ENCODE measurements around the gene APPL2. TPM values are rescaled to one million over a fixed set of nuclear protein-coding genes. Genes with fewer than 3 reads are reported as not detected.

Gene APPL2
- total RNA-seq, 6 experiments from 2014 or later: 10.2 to 23.2 (median 16.5) TPM

DNA sequence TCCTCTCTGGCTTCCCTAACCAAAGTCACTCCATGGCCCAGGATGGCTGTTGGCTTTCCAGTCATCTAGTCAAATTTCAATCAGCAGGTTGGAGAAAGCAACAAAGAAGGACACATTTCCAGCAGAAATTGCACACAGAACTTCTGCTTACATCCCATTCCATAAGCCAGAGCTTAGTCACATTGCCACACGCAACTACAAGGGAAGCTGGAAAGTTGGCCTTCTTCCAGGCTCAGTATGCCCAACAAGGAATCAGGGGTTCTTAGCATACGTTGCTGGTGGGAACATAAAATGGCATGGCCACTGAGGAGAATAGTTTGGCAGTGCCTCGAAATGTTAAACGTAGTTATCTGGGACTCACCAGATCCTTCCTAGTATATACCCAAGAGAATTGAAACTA lies 9.3 kb upstream of the APPL2 start:
- H3K4me3 ChIP-seq: no peak overlapping the region
- H3K27me3 ChIP-seq: no peaks in the 10 kb centered on the region
- no peaks in the 10 kb centered on the region for H3K4me1 ChIP-seq
- H3K9me3 ChIP-seq: no peaks in the 10 kb centered on the region
- no peak overlapping the region for H3K27ac ChIP-seq
- no peak for DNase-seq
- 83% methylated on average over 4 of the region's 4 CpGs for WGBS (ENCODE audit: insufficient coverage, low coverage, low lambda C conversion rate, missing lambda C conversion rate)
- intact Hi-C loops (cut with DNase I): no loop called here
- no peaks in the 10 kb centered on the region for H3K36me3 ChIP-seq
- no peak for TF ChIP-seq POLR2A (IDR thresholded peaks at IDR 0.05)
- TF ChIP-seq, protein P1, sequence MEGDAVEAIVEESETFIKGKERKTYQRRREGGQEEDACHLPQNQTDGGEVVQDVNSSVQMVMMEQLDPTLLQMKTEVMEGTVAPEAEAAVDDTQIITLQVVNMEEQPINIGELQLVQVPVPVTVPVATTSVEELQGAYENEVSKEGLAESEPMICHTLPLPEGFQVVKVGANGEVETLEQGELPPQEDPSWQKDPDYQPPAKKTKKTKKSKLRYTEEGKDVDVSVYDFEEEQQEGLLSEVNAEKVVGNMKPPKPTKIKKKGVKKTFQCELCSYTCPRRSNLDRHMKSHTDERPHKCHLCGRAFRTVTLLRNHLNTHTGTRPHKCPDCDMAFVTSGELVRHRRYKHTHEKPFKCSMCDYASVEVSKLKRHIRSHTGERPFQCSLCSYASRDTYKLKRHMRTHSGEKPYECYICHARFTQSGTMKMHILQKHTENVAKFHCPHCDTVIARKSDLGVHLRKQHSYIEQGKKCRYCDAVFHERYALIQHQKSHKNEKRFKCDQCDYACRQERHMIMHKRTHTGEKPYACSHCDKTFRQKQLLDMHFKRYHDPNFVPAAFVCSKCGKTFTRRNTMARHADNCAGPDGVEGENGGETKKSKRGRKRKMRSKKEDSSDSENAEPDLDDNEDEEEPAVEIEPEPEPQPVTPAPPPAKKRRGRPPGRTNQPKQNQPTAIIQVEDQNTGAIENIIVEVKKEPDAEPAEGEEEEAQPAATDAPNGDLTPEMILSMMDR (IDR thresholded peaks at IDR 0.05): no peak
- no peak for ATAC-seq

DNA sequence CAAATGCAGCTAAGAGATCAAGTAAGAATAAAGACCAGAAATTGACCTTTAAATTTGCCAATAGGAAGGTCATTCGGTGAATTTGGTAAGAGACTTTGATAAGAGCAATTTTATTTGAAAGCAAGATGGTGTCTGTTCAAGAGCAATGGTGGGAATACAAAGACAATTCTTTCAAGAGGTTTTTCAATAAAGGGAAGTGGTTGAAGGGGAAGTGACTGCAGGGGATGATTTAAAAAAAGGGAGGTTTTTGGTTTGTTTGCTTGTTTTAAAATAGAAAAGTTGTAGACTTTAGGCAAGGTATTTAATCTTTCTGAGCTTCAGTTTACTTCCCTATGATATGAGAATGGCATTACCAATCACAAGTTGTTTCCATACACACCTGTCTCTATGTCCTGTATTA lies 4.3 kb upstream of the APPL2 start:
- H3K4me3 ChIP-seq: no peak overlapping the region
- no peaks in the 10 kb centered on the region for H3K36me3 ChIP-seq
- 52% methylated on average over 1 of the region's 1 CpG for WGBS (ENCODE audit: insufficient coverage, low coverage, low lambda C conversion rate, missing lambda C conversion rate)
- H3K4me1 ChIP-seq: peaks cover 0 to 8% (median 0%) of the 10 kb centered on the region in 4 donors
- H3K9me3 ChIP-seq: no peaks in the 10 kb centered on the region
- H3K27ac ChIP-seq: no peak overlapping the region
- ATAC-seq (no peak), DNase-seq (no peak)
- intact Hi-C loops (cut with DNase I): no loop called here
- TF ChIP-seq, protein P1 (IDR thresholded peaks at IDR 0.05): no peak
- no peak for TF ChIP-seq POLR2A (IDR thresholded peaks at IDR 0.05)
- H3K27me3 ChIP-seq: no peaks in the 10 kb centered on the region

DNA sequence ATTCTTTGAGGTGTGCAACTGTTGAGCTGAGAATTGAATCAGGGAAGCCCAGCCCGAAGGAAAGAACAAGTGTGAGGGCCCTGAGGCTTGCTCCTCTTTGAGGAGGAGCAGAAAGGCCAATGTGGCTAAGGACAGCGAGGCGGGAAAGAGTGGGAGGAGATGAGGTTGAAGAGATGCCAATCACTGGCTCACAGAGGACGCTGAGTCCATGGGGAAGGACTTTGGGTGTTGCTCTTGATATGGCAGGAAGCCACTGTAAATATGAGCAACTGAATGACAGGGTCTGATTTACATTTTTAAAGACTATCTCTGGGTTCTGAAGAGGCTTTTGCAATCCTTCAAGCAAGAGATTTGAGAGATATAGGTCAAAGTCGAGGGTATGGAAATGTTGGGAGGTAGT lies 3.3 kb upstream of the APPL2 start:
- no peak overlapping the region for H3K4me3 ChIP-seq
- DNase-seq (no peak), ATAC-seq (peak in 2 of 4 donors; percentile 19 to 45)
- no peaks in the 10 kb centered on the region for H3K9me3 ChIP-seq
- no peak for TF ChIP-seq POLR2A (IDR thresholded peaks at IDR 0.05)
- TF ChIP-seq, protein P1 (IDR thresholded peaks at IDR 0.05): no peak
- intact Hi-C loops (cut with DNase I): no loop called here
- peaks cover 0 to 17% (median 2%) of the 10 kb centered on the region in 4 donors for H3K4me1 ChIP-seq
- 33% methylated on average over 5 of the region's 5 CpGs for WGBS (ENCODE audit: insufficient coverage, low coverage, low lambda C conversion rate, missing lambda C conversion rate)
- H3K36me3 ChIP-seq: no peaks in the 10 kb centered on the region
- H3K27me3 ChIP-seq: no peaks in the 10 kb centered on the region
- no peak overlapping the region for H3K27ac ChIP-seq

DNA sequence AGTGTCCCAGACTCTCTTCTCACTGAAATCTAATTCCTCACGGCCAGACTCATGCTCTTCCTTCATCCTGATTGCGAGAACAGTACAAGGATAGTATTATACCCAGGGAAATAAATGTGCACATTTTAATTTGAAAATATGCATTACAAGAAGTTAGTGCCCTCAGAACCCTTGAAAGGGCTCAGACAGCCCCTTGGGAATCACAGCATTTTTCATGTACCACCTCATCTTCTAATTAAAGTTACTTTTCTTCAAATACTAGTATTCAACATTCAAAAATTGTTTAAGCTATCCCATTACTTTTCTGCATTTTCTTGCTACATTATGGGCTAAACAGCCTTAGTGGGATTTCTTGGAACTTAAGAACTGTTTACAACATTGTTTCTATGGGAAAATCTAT lies 1.7 kb upstream of the APPL2 start:
- TF ChIP-seq, protein P1 (IDR thresholded peaks at IDR 0.05): no peak
- TF ChIP-seq POLR2A (IDR thresholded peaks at IDR 0.05): no peak
- Histone ChIP-seq H3K27me3 (no peaks in the 10 kb centered on the region), H3K4me3 (no peak overlapping the region), H3K27ac (no peak overlapping the region), H3K4me1 (peaks cover 0 to 33% (median 10%) of the 10 kb centered on the region in 4 donors), H3K9me3 (no peaks in the 10 kb centered on the region), H3K36me3 (no peaks in the 10 kb centered on the region)
- ATAC-seq: no peak
- WGBS (ENCODE audit: insufficient coverage, low coverage, low lambda C conversion rate, missing lambda C conversion rate): 92% methylated on average over 2 of the region's 2 CpGs
- DNase-seq: no peak
- intact Hi-C loops (cut with DNase I): no loop called here

DNA sequence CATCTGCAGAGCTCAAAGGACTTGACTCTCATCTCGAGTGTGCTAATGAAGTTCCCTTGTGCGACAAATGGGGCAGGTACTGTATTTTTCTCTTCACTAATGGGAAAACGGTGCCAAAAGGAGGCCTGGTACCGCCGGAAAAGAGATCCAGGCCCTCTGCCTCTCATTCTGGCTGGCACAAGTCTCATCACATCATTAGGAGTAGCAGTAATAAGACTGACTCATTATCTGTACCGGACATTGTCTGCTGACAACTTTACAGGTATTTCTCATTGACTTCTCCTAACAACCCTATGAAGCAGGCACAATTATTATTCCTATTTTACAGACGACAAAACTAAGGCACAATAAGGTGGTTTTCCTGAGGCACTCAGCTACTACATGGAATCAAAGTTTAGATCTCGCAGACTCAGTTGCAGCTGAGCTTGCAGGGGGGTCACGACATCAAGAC lies 668 bp downstream of the APPL2 start:
- peak overlapping the region; percentile 88 to 96 (median 95) for H3K27ac ChIP-seq
- ATAC-seq: peak in 2 of 4 donors; percentile 7 to 27
- H3K27me3 ChIP-seq: no peaks in the 10 kb centered on the region
- intact Hi-C loops (cut with DNase I): no loop called here
- no peaks in the 10 kb centered on the region for H3K9me3 ChIP-seq
- WGBS (ENCODE audit: insufficient coverage, low coverage, low lambda C conversion rate, missing lambda C conversion rate): 1% methylated on average over 9 of the region's 9 CpGs
- peaks cover 0 to 35% (median 10%) of the 10 kb centered on the region in 4 donors for H3K4me1 ChIP-seq
- TF ChIP-seq, protein P1 (IDR thresholded peaks at IDR 0.05): no peak
- TF ChIP-seq POLR2A (IDR thresholded peaks at IDR 0.05): no peak
- no peak for DNase-seq
- H3K36me3 ChIP-seq: no peaks in the 10 kb centered on the region
- H3K4me3 ChIP-seq: peak overlapping the region; percentile 72 to 88 (median 84)

All from right lobe of liver (tissue), 6 donors.